VCaP (cell line): Measurements from ENCODE around the gene PPP1R14C.
"Not testable (repeated sequence)": the region's sequence is repeated elsewhere in the genome, so short reads cannot be mapped to it uniquely, and the experiment has no call there.

Source experiments
- H3K27ac ChIP-seq: fragments of 450-650 bp; 2 replicates; pipeline ENCODE4 v1.5.1; 2017
- TF ChIP-seq, protein P1 (sequence below): fragments of 450-650 bp; conservative IDR thresholded peaks from 2 replicates; pipeline ENCODE4 v1.5.1; 2017; ENCODE audit warnings: mild to moderate bottlenecking, moderate library complexity

PPP1R14C gene

GRCh38 chr6:150179030-150179429 lies 36.2 kb downstream of the PPP1R14C start:
- no peak overlapping the region for H3K27ac ChIP-seq
- TF ChIP-seq, protein P1, sequence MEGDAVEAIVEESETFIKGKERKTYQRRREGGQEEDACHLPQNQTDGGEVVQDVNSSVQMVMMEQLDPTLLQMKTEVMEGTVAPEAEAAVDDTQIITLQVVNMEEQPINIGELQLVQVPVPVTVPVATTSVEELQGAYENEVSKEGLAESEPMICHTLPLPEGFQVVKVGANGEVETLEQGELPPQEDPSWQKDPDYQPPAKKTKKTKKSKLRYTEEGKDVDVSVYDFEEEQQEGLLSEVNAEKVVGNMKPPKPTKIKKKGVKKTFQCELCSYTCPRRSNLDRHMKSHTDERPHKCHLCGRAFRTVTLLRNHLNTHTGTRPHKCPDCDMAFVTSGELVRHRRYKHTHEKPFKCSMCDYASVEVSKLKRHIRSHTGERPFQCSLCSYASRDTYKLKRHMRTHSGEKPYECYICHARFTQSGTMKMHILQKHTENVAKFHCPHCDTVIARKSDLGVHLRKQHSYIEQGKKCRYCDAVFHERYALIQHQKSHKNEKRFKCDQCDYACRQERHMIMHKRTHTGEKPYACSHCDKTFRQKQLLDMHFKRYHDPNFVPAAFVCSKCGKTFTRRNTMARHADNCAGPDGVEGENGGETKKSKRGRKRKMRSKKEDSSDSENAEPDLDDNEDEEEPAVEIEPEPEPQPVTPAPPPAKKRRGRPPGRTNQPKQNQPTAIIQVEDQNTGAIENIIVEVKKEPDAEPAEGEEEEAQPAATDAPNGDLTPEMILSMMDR = no peak

- H3K27ac ChIP-seq = not testable (repeated sequence)
These were observed 37.1 kb downstream of the PPP1R14C start for GRCh38 chr6:150179907-150180424.

- TF ChIP-seq, protein P1 = no peak
These were observed 37.7 kb downstream of the PPP1R14C start for GRCh38 chr6:150180517-150180916.

DNA sequence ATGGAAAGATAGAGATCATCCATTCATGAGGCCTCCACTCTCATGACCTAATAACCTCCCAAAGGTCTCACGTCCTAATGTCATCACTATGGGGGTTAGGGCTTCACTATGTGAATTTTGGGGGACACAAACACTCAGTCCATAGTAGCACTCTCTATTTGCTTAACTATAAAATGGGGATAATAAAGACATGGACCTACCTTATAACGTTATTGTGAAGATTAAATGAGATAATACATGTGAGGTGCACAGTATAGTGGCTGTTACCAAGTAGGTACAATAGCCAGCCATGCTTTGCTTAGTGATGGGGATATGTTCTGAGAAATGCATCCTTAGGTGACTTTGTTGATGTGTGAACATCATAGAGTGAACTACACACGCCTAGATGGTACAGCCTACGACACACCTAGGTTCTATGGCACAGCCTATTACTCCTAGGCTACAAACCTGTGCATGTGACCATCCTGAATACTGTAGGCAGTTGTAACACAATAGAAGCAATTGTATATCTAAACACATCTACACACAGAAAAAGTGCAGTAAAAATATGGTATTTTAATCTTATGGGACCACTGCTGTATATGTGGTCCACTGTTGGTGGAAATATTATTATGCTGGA lies 39.7 kb downstream of the PPP1R14C start:
- TF ChIP-seq, protein P1 = no peak
- no peak overlapping the region for H3K27ac ChIP-seq

More at GRCh38 chr6:150180517-150180916, 37.7 kb downstream of the PPP1R14C start:
- no peak overlapping the region for H3K27ac ChIP-seq

DNA sequence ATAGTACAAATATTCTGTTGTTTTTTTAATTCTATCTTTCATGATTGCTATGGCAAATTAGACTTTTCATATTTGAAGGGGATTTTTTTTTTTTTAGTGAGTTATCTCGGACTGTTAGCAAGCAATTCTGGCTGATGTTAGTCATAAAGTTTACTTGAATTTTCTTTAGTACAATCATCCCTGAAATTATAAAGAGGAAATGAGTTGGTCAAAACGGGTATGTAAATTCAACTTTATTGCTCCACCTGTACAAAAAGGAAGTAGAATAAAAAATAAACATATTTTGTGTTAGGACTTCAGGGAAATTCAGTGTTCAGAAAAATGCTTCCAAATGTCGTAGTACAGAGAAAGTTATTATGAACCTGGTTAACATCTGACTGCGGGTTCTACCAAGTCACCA lies 40.3 kb downstream of the PPP1R14C start:
- TF ChIP-seq, protein P1 = no peak
- no peak overlapping the region for H3K27ac ChIP-seq

GRCh38 chr6:150183966-150184365 lies 41.1 kb downstream of the PPP1R14C start:
- no peak overlapping the region for H3K27ac ChIP-seq
- TF ChIP-seq, protein P1 = no peak

DNA sequence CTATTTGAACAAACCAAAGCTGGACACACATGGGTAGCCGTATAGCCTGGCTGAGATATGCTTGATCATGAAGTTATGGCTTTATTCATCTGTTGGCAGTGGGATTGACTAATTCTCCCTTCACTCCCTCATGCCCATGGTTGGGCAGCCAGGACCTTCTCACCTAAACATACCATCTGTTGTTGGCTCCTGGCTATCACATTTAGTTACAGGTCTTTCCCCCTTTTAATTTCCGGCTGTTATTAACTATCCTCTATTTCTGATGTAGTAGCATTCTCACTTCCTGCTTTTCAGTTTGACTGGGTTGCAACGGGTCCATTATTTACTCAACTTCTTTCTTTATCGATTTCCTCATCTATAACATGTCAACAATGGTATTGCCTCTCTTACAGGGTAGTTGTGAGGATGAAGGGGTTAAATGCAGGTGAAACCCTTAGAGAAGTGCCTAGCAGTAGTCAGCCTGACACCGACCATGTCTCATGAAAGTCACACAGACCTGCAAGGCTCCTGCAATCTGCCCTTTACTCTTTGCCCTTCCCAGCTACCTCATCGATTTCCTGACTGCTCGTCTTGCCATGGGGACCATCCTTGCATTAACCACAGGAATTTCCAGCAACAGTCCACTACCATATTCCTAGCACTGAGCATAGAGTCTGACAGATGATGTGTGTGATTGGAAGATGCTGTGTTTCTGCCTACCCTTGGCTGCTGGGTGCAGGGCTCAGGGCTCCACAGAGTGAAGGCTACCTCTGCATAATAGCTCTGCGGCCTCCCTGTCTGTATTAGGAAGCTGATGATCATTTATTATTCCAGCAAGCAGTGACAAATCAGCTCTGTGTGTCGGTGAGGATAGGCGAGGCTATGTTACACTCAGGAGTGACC lies 42.2 kb downstream of the PPP1R14C start:
- no peak overlapping the region for H3K27ac ChIP-seq

More for the DNA sequence above, 42.2 kb downstream of the PPP1R14C start:
- TF ChIP-seq, protein P1 = no peak
